GM12873 (cell line): ENCODE measurements around the gene TMEM50B.

Source experiments
- TF ChIP-seq, protein P1 (sequence below): IDR thresholded peaks from 2 replicates; pipeline ENCODE4 v1.5.1; 2012; ENCODE audit warnings: low read depth, mild to moderate bottlenecking, moderate library complexity, low read length, control low read depth; ENCODE audit not compliant: insufficient read depth; ENCODE audit errors: missing control alignments

Gene TMEM50B

DNA sequence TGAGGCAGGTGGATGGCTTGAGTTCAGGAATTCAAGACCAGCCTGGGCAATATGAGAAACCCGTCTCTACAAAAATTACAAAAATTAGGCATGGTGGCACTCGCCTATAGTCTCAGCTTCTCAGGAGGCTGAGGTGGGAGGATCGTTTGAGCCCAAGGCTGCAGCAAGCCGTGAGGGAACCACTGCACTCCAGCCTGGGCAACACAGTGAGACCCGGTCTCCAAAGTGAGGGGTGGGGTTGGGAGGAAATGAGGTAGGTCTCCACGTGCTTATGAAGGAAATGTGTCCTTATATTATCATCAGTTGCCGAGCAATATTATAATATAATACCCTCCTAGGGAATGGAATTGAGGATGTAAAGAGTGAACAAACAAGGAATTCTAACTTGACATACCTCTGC is 2.7 kb downstream of the TMEM50B start:
- TF ChIP-seq, protein P1, sequence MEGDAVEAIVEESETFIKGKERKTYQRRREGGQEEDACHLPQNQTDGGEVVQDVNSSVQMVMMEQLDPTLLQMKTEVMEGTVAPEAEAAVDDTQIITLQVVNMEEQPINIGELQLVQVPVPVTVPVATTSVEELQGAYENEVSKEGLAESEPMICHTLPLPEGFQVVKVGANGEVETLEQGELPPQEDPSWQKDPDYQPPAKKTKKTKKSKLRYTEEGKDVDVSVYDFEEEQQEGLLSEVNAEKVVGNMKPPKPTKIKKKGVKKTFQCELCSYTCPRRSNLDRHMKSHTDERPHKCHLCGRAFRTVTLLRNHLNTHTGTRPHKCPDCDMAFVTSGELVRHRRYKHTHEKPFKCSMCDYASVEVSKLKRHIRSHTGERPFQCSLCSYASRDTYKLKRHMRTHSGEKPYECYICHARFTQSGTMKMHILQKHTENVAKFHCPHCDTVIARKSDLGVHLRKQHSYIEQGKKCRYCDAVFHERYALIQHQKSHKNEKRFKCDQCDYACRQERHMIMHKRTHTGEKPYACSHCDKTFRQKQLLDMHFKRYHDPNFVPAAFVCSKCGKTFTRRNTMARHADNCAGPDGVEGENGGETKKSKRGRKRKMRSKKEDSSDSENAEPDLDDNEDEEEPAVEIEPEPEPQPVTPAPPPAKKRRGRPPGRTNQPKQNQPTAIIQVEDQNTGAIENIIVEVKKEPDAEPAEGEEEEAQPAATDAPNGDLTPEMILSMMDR, result no peak

DNA sequence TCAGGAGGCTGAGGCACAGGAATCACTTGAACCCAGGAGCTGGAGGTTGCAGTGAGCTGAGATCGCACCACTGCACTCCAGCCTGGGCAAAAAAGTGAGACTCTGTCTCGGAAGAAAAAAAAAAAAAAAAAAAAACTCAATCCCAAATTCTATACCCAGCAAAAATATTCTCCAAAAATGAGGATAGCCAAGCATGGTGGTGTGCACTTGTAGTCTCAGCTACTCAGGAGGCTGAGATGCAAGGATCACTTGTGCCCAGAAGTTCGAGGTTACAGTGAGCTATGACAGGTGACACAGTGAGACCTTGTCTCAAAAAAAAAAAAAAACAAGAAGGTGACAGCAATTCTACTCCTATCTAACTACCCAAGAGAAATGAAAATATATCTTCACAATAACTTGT is 6.4 kb downstream of the TMEM50B start:
- TF ChIP-seq, protein P1, result no peak

DNA sequence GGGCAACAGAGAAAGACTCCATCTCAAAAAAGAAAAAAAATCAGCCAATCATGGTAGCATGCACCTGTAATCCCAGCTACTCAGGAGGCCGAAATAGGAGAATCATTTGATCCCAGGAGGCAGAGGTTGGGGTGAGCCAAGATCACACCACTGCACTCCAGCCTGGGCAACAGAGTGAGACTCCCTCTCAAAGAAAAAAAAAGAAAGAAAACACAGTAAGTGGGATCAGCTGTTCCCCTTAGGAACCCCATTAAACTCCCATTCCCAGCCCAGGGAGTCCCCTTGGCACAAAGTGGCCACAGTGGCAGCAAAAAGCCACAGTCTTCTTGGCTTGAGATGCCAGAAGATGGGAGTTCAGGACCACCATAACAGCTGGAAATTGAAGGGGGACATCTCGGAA is 9.1 kb downstream of the TMEM50B start:
- TF ChIP-seq, protein P1, result no peak

DNA sequence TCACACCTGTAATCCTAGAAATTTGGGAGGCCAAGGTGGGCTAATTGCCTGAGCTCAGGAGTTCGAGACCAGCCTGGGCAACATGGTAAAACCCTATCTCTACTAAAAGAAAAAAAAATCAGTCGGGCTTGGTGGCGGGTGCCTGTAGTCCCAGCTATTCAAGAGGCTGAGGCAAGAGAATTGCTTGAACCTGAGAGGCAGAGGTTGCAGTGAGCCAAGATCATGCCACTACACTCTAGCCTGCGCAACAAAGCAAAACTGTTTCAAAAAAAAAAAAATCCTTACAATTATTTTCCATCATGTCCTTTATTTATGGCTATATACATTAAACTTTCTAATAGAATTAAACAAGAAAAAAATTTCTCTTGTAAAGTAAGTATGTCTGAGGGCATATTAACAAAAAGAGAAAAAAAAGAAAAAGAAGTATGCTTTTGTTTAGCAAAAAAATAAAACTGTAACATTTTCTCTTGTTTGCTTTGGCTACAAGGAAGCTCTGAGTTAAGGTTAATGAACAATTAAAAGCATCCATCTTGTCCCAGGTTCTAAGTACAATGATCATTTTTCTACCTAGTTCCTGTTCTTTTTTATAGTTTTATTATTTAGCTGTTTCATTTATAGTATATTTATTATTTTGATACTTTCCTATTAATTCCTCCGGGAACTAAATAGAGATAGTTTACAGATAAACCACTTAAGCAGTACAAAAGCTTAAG is 18.1 kb downstream of the TMEM50B start:
- TF ChIP-seq, protein P1, result no peak

DNA sequence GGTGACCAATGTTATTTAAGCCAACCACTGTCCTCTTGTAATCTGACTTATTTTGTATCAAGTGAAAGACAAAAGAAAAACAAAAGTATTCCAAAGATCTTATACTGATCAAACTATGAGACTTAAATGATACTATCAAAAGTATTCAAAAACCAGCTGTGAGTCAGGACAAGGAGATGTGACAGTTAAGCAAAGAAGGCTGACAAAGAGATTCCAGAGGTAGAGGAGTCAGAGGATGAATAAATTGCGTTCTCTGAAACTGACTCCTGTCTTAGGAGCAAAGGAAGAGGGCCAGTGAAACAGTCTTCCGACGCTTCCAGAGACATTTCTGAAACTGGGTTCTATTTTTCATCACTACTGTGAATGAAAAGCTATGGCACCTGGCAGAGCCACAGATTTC is 20.9 kb downstream of the TMEM50B start:
- TF ChIP-seq, protein P1, result no peak

DNA sequence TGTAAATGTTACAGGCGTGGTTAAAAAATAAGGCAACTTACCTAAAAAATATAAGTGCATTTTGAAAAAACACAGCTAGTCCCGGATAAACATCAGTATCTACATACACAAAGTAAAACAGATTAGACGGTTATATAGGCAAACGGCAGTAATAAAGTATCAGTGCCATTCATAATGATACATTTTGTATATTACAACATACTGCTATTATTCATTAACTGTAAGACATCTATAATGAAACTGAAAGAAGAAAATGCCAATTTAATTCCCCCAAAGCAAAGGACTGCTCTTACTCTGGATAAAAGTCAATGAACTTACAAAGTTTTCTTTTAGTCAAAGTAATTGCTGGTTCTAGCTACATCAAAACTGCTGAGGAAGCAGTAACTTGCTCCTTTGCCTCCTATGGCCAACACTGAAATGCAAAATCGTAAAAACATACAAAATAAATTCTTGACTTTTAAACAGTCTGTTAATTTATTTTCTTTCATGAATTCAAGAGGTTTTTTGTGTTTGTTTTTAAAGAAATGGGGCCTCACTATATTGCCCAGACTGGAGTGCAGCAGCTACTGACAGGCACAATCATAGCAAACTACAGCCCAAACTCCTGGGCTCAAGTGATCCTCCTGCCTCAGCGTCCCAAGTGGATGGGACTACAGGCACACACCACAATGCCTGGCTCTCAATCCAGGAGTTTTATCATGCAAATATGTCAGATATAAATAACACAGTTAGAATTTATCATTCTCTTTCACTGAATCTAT is 23.9 kb downstream of the TMEM50B start:
- TF ChIP-seq, protein P1, result no peak

DNA sequence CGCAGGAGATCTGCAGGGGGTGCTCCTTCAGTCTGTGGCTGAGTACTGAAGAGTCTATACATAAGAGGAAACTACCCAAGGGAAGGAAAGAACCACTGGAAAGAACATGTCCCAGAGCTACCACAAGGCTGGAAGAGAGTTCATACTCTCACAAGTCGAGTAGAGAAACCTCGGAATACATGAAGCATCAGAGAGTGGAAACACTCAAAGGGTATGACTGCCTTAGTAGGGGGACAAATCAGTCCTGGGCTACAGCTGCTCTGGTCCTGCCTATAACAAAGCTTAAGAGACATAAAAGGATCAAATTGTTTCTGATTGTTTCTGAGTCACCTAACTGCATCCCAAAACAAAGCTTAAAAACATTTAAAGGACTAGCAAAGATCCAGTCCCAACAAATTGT is 27.4 kb downstream of the TMEM50B start:
- TF ChIP-seq, protein P1, result no peak
